ENCODE data around the gene RHOH.

Gene RHOH

DNA sequence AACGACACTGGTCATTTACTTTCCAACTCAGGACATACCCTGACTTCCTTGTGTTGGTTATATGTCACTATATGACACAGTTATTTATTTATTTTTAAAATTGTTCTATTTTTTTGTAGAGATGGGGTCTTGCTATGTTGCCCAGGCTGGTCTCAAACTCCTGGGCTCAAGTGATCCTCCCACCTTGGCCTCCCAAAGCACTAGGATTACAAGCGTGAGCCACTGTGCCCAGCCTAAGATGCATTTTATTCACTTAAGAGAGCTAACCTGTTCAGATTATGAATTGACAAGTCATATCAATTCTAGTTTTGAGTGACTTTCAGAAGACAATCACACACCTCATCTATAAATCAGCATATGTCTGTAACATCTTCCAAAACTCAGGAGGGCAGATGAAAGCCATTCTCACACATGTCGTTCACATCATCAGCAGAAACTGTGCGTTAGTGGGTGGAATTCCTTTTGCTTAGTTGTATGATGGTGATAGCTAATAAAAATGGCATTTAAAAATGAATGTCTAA is 9.4 kb upstream of the RHOH start:
- H3K36me3 ChIP-seq (ENCODE audit: insufficient read depth, low read length) = no peaks in the 10 kb centered on the region
- H3K27ac ChIP-seq (ENCODE audit: low read depth, low read length) = no peak overlapping the region
- H3K27me3 ChIP-seq (ENCODE audit: insufficient read depth, low read length) = no peaks in the 10 kb centered on the region
- no peaks in the 10 kb centered on the region for H3K79me2 ChIP-seq (ENCODE audit: control insufficient read depth, insufficient read depth, low read length, unreplicated experiment)
- H2AFZ ChIP-seq (ENCODE audit: low read length, unreplicated experiment) = no peak overlapping the region
- no peak overlapping the region for H3K4me3 ChIP-seq (ENCODE audit: low read depth, low read length)
- H3K4me1 ChIP-seq (ENCODE audit: control insufficient read depth, insufficient read depth, low read length, unreplicated experiment) = peaks cover 33% of the 10 kb centered on the region

DNA sequence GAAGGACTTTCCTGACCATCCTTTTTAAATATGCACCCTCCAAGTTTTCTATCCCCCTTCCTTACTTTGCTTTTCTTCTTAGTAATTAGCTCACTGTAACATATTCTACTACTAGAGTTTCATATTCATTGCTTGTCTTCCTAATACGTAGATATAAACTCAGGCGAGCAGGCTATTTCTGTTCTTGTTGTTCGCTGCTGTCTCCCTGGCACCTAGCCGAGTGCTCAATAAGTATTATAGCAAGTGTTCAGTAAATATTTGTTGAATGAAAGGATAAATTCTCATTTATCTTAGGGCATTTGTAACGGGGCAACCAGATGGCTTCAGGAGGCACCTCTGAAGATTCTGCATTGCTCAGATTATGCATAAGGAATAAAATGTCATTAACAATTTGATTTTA is 6.8 kb upstream of the RHOH start:
- no peak overlapping the region for H2AFZ ChIP-seq (ENCODE audit: low read length, unreplicated experiment)
- no peaks in the 10 kb centered on the region for H3K79me2 ChIP-seq (ENCODE audit: control insufficient read depth, insufficient read depth, low read length, unreplicated experiment)
- H3K27ac ChIP-seq (ENCODE audit: low read depth, low read length) = no peak overlapping the region
- H3K27me3 ChIP-seq (ENCODE audit: insufficient read depth, low read length) = no peaks in the 10 kb centered on the region
- H3K36me3 ChIP-seq (ENCODE audit: insufficient read depth, low read length) = no peaks in the 10 kb centered on the region
- peaks cover 18% of the 10 kb centered on the region for H3K4me1 ChIP-seq (ENCODE audit: control insufficient read depth, insufficient read depth, low read length, unreplicated experiment)
- no peak overlapping the region for H3K4me3 ChIP-seq (ENCODE audit: low read depth, low read length)

DNA sequence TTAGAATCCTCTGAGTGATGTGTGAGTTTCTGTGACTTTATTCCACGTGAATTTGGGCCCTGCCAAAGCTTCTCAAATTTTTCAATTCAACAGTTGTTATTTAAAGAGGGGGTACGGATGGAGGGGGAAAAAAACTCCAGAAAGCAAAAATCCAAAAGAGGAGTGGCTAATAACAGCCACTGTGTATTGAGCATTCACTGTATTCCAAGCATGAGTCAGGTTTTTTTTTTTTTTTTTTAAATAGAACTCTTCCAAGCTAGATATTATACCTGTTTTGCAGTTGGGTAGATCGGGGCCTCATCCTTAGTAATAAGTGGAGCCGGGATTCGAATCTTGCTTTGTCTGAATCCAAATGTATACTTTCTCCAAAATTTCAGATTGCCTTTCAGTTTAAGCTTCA is 6.4 kb upstream of the RHOH start:
- no peaks in the 10 kb centered on the region for H3K36me3 ChIP-seq (ENCODE audit: insufficient read depth, low read length)
- H3K27ac ChIP-seq (ENCODE audit: low read depth, low read length) = no peak overlapping the region
- H3K4me3 ChIP-seq (ENCODE audit: low read depth, low read length) = no peak overlapping the region
- H3K27me3 ChIP-seq (ENCODE audit: insufficient read depth, low read length) = no peaks in the 10 kb centered on the region
- peaks cover 16% of the 10 kb centered on the region for H3K4me1 ChIP-seq (ENCODE audit: control insufficient read depth, insufficient read depth, low read length, unreplicated experiment)
- H2AFZ ChIP-seq (ENCODE audit: low read length, unreplicated experiment) = no peak overlapping the region
- H3K79me2 ChIP-seq (ENCODE audit: control insufficient read depth, insufficient read depth, low read length, unreplicated experiment) = no peaks in the 10 kb centered on the region

DNA sequence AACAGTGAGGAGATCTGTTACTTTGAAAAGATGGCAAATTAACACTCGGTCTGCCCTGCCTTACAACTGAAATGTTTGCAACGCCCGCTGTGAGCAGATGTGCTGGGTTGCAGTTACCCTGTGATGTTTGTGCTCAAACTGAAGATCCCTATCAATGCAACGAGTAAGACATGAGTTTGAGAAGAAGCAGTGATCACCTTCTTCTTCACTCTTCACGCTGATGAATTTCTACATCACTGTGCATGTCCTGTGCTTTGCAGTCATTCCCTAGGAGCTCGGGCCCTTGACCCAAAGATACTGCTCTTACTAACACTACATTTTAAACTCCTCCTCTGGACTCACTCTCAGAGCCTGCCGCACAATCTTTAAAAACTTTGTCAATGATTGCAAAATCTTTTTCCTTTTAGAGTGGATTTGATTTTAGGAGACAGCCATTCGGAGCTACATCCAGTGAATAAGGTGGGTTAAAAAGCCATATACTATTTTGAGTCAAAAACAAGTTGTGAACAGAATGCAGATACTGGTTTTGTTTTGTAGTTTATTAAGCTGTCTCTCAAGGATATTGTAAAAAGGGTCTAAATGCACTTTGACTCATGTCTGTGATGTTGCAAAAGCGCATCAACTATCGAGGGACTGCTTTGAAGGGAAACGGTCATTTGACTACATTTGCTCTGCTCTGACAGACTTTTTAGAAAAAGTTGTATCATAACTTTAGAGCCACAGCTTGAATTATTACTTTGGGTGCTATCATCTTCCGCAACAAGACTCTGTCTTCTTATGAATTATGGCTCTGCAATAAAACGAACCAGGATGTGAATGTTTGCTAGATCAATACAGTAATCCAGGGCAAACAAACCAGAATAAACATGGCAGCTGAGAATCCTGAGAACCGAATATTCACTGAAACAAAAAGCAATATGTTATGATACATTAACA is 5.7 kb upstream of the RHOH start:
- Histone ChIP-seq H3K79me2 (ENCODE audit: control insufficient read depth, insufficient read depth, low read length, unreplicated experiment) (no peaks in the 10 kb centered on the region), H3K27ac (ENCODE audit: low read depth, low read length) (no peak overlapping the region), H3K4me3 (ENCODE audit: low read depth, low read length) (no peak overlapping the region), H2AFZ (ENCODE audit: low read length, unreplicated experiment) (no peak overlapping the region), H3K4me1 (ENCODE audit: control insufficient read depth, insufficient read depth, low read length, unreplicated experiment) (peaks cover 9% of the 10 kb centered on the region), H3K27me3 (ENCODE audit: insufficient read depth, low read length) (no peaks in the 10 kb centered on the region), H3K36me3 (ENCODE audit: insufficient read depth, low read length) (no peaks in the 10 kb centered on the region)

DNA sequence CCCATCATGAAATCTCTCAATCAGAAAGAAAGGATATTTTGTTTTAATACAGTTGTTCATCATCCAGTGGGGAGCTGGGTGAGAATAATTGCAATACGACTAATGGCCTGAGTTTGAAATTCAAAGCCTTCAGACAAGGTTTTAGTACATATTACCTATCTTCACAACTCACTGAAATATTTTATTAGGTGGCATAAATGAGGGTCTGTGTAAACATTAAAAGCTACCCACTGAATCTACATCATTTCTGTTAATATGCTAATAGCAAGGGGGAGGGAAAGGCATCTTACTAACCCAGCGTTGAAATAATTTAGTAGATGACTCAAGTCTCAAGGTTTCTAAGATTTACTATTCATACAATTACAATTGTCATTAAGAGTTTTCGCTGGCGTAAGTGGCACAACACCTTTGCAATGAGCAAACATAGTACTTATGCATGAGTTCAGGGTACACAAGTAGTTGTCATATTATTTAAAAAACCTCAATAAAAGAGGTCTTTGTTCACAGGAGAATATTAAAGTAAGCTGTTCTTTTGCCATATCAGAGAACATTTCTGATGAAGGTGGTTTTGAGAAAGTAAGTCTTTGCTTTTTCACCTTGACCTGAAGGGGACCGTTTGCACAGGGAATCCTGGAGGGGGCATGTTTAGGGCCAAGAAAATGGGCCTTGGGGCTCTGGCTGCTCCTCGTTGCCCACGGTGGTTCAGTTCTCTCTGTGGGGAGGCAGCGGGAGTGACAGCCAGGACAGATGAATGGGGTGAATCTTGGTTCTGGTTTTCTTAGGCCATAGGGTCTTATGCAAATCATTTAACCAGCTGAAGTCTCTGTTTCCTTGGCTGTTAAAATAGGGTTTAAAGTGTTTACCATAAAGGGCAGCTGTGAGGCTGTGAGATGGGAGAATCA is 4.5 kb upstream of the RHOH start:
- no peaks in the 10 kb centered on the region for H3K79me2 ChIP-seq (ENCODE audit: control insufficient read depth, insufficient read depth, low read length, unreplicated experiment)
- no peak overlapping the region for H2AFZ ChIP-seq (ENCODE audit: low read length, unreplicated experiment)

DNA sequence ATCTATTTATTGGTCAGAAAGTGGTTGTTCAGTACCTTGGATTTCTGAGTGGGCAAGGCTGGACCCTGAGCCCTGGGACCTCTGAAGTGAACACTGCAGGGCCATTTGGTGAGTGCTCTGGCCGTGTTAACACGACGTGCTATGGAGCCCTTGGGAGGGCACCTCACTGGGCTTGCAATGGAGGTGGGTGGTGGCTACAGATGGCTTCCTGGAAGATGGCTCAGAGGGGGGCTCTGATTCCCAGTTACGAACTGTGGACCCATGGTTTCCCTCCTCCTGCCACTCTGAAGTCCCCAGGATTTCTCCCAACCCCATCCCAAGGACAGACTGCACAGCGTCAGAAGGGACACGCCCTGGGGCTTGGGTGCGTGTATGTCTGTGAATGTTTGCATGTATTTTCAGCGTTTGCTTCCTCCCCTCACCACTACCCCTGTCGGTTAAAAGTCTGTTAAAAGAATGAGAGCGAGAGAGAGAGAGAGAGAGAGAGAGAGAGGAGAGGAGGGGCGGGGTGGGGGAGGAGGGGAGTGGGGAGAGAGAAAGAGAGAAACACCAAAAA is 3.7 kb upstream of the RHOH start:
- no peak overlapping the region for H2AFZ ChIP-seq (ENCODE audit: low read length, unreplicated experiment)
- no peak overlapping the region for H3K27ac ChIP-seq (ENCODE audit: low read depth, low read length)
- no peak overlapping the region for H3K4me3 ChIP-seq (ENCODE audit: low read depth, low read length)
- no peaks in the 10 kb centered on the region for H3K79me2 ChIP-seq (ENCODE audit: control insufficient read depth, insufficient read depth, low read length, unreplicated experiment)
- H3K27me3 ChIP-seq (ENCODE audit: insufficient read depth, low read length) = no peaks in the 10 kb centered on the region
- H3K36me3 ChIP-seq (ENCODE audit: insufficient read depth, low read length) = no peaks in the 10 kb centered on the region
- no peaks in the 10 kb centered on the region for H3K4me1 ChIP-seq (ENCODE audit: control insufficient read depth, insufficient read depth, low read length, unreplicated experiment)

More for the DNA sequence above, 4.5 kb upstream of the RHOH start:
- no peaks in the 10 kb centered on the region for H3K4me1 ChIP-seq (ENCODE audit: control insufficient read depth, insufficient read depth, low read length, unreplicated experiment)
- H3K4me3 ChIP-seq (ENCODE audit: low read depth, low read length) = no peak overlapping the region
- H3K27me3 ChIP-seq (ENCODE audit: insufficient read depth, low read length) = no peaks in the 10 kb centered on the region
- H3K27ac ChIP-seq (ENCODE audit: low read depth, low read length) = no peak overlapping the region
- H3K36me3 ChIP-seq (ENCODE audit: insufficient read depth, low read length) = no peaks in the 10 kb centered on the region

DNA sequence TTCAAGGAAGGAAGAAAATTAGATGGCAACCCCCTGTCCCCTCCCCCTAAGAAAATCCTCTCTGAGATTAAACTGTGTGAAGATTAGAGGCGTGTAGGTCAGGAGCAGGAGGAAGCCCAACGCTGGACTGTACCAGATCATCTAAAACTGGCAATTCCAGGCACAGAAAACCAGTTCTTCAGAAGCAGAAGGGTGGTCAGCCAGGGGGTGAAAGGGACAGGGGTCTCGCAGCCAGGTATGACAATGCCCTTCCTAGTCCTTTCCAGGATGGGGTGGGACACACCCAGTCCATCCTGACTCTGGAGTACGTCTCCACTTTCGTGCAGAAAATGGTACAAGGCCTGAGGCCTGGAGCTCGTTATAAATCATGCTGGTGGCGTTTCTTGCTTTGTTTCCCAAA is 3.3 kb upstream of the RHOH start:
- H2AFZ ChIP-seq (ENCODE audit: low read length, unreplicated experiment) = no peak overlapping the region
- H3K27me3 ChIP-seq (ENCODE audit: insufficient read depth, low read length) = no peaks in the 10 kb centered on the region
- no peak overlapping the region for H3K4me3 ChIP-seq (ENCODE audit: low read depth, low read length)
- H3K79me2 ChIP-seq (ENCODE audit: control insufficient read depth, insufficient read depth, low read length, unreplicated experiment) = no peaks in the 10 kb centered on the region
- H3K36me3 ChIP-seq (ENCODE audit: insufficient read depth, low read length) = no peaks in the 10 kb centered on the region
- no peak overlapping the region for H3K27ac ChIP-seq (ENCODE audit: low read depth, low read length)
- no peaks in the 10 kb centered on the region for H3K4me1 ChIP-seq (ENCODE audit: control insufficient read depth, insufficient read depth, low read length, unreplicated experiment)

DNA sequence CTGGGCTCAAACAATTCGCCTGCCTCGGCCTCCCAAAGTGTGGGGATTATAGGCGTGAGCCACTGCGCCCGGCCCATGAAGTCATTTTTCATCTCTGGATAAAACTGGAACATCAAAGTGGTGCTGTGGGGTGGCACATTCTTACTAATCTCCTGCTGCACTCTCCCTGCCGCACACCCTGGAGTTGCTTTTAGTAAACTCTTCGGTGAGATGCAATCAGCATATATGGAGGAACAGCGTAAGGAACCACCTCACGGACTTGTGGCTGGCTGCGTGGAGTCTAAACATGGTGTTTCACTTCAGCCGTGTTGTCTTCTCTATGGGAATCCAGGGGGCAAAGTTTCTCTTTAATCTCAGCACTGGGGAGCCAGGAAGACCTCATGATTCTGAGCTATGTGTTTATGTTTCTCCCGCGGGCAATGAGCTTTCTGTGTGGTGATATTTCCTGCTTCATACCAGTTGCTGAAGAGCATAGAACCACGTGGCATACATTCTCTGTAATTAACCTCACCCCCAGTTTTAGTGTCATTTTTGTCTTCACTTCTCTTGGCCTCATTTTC is 2.1 kb upstream of the RHOH start:
- no peak overlapping the region for H3K4me3 ChIP-seq (ENCODE audit: low read depth, low read length)
- H3K36me3 ChIP-seq (ENCODE audit: insufficient read depth, low read length) = no peaks in the 10 kb centered on the region
- H3K27ac ChIP-seq (ENCODE audit: low read depth, low read length) = no peak overlapping the region
- no peaks in the 10 kb centered on the region for H3K27me3 ChIP-seq (ENCODE audit: insufficient read depth, low read length)
- H3K79me2 ChIP-seq (ENCODE audit: control insufficient read depth, insufficient read depth, low read length, unreplicated experiment) = no peaks in the 10 kb centered on the region
- no peak overlapping the region for H2AFZ ChIP-seq (ENCODE audit: low read length, unreplicated experiment)
- no peaks in the 10 kb centered on the region for H3K4me1 ChIP-seq (ENCODE audit: control insufficient read depth, insufficient read depth, low read length, unreplicated experiment)

DNA sequence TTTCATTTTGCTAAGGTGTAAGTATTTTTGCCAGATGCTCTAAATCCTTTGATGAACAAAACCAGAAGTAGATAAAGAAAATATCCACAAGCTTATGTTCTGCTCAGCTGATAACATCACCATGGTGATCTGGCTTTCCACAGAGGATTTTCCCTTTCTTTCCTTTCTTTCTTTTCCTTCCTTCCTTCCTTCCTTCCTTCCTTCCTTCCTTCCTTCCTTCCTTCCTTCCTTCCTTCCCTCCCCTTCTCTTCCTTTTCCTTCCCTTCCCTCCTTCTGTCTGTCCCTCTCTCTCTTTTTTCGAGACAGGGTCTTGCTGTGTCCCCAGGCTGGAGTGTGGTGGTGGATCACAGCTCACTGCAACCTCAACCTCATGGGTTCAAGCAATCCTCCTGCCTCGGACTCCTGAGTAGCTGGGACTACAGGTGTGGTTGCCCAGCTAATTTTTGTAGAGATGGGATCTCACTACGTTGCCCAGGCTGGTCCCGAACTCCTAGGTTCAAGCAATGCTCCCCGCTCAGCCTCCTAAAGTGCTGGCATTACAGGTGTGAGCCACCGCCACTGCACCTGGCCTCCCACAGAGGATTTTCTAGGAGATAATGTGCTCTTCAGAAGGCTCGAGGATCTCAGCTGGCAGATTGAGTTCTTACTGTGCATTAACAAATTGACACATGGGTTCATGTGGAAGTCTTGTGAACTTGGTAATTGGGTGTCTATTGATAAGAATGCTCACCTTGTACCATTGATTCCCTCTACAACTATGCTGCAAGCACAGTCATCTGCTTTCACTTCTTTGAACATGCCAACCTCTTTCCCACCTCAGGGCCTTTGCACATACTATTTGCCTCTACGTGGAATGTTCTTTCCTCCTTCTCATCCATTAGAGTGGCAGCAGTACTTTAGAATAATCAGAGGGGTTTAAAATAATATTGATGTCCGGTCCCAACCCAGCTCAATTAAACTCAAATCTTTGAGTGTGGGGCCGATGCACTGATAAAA is 1.4 kb upstream of the RHOH start:
- H3K4me3 ChIP-seq (ENCODE audit: low read depth, low read length) = no peak overlapping the region
- H2AFZ ChIP-seq (ENCODE audit: low read length, unreplicated experiment) = no peak overlapping the region
- no peaks in the 10 kb centered on the region for H3K79me2 ChIP-seq (ENCODE audit: control insufficient read depth, insufficient read depth, low read length, unreplicated experiment)
- H3K27ac ChIP-seq (ENCODE audit: low read depth, low read length) = no peak overlapping the region
- H3K27me3 ChIP-seq (ENCODE audit: insufficient read depth, low read length) = no peaks in the 10 kb centered on the region
- H3K4me1 ChIP-seq (ENCODE audit: control insufficient read depth, insufficient read depth, low read length, unreplicated experiment) = no peaks in the 10 kb centered on the region
- no peaks in the 10 kb centered on the region for H3K36me3 ChIP-seq (ENCODE audit: insufficient read depth, low read length)

All from ACC112 (cell line).